ENCODE data around the gene KRTAP4-5.
A peak's percentile ranks its signal among the peaks of the same experiment; 100 is the strongest.
"Not testable (repeated sequence)": the region's sequence is repeated elsewhere in the genome, so short reads cannot be mapped to it uniquely, and the experiment has no call there.

Gene KRTAP4-5

GRCh38 chr17:41171886-41172285, 22.3 kb upstream of the KRTAP4-5 start:
- DNase-seq (ENCODE audit: insufficient read length) (no peak), FAIRE-seq (no peak)
- TF ChIP-seq POLR2A (IDR thresholded peaks at IDR 0.05; ENCODE audit: low read depth, low read length) (no peak), TAF1 (IDR thresholded peaks at IDR 0.05; ENCODE audit: borderline replicate concordance, low read depth, low read length) (no peak), POLR2AphosphoS5 (IDR thresholded peaks at IDR 0.05; ENCODE audit: low read depth, low read length) (no peak)

- DNase-seq (ENCODE audit: insufficient read length) (no peak), FAIRE-seq (no peak)
Observed at GRCh38 chr17:41168121-41168520, 18.5 kb upstream of the KRTAP4-5 start, which contains the start of gene KRTAP4-3. KRTAP4-3 (minus strand) TSS chr17:41168221; CDS start chr17:41168172, 49 bp downstream.

DNA sequence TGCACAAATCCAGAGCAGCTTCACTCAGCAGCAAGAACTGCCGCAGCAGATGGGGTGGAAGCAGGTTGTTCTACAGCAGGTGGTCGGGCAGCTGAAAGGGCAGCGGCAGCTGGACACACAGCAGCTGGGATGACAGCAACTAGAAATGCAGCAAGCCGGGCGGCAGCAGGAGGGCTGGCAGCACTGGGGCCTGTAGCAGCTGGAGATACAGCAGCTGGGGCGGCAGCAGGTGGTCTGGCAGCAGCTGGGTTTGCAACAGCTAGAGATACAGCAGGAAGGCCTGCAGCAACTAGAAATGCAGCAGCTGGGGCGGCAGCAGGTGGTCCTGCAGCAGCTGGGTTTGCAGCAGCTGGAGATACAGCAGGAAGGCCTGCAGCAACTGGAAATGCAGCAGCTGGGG, 17.9 kb upstream of the KRTAP4-5 start:
- DNase-seq (ENCODE audit: insufficient read length) (no peak), FAIRE-seq (no peak)

More at GRCh38 chr17:41168121-41168520, 18.5 kb upstream of the KRTAP4-5 start, which contains the start of gene KRTAP4-3:
- TF ChIP-seq POLR2A (IDR thresholded peaks at IDR 0.05; ENCODE audit: low read depth, low read length), result no peak
- TF ChIP-seq POLR2AphosphoS5 (IDR thresholded peaks at IDR 0.05; ENCODE audit: low read depth, low read length), result no peak
- no peak for TF ChIP-seq TAF1 (IDR thresholded peaks at IDR 0.05; ENCODE audit: borderline replicate concordance, low read depth, low read length)

GRCh38 chr17:41163828-41164227, 14.2 kb upstream of the KRTAP4-5 start:
- TF ChIP-seq POLR2AphosphoS5 (IDR thresholded peaks at IDR 0.05; ENCODE audit: low read depth, low read length) (no peak), TAF1 (IDR thresholded peaks at IDR 0.05; ENCODE audit: borderline replicate concordance, low read depth, low read length) (no peak), POLR2A (IDR thresholded peaks at IDR 0.05; ENCODE audit: low read depth, low read length) (no peak)
- FAIRE-seq, result no peak
- no peak for DNase-seq (ENCODE audit: insufficient read length)

More for the DNA sequence above, 17.9 kb upstream of the KRTAP4-5 start:
- no peak for TF ChIP-seq POLR2A (IDR thresholded peaks at IDR 0.05; ENCODE audit: low read depth, low read length)
- no peak for TF ChIP-seq POLR2AphosphoS5 (IDR thresholded peaks at IDR 0.05; ENCODE audit: low read depth, low read length)
- TF ChIP-seq TAF1 (IDR thresholded peaks at IDR 0.05; ENCODE audit: borderline replicate concordance, low read depth, low read length), result no peak

DNA sequence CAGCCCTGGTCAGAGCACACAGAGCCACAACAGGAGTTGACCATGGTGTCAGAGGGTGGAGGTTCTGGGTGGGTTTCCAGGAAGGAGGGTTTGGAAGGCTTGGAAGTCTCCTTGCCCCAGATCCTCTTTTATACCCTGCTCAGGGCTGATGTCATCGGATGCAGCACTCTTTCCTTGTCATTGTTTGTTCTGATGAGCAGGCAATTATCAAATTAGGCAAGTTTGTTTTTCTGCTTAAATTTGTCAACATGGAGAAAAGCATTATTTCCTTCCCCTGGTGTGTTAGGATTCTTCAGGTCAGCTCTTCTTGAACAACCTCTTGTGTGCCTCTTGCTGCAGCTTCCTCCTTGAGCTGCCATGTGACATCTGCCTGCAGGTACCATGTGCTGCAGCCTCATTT, 11.0 kb upstream of the KRTAP4-5 start, which contains the start of gene KRTAP4-4:
KRTAP4-4 (minus strand) TSS at position 101 of the 400 bp plus-strand sequence; CDS start at position 44, 57 bp downstream.
- FAIRE-seq (no peak), DNase-seq (ENCODE audit: insufficient read length) (no peak)
- no peak for TF ChIP-seq POLR2A (IDR thresholded peaks at IDR 0.05; ENCODE audit: low read depth, low read length)
- no peak for TF ChIP-seq TAF1 (IDR thresholded peaks at IDR 0.05; ENCODE audit: borderline replicate concordance, low read depth, low read length)
- TF ChIP-seq POLR2AphosphoS5 (IDR thresholded peaks at IDR 0.05; ENCODE audit: low read depth, low read length), result no peak

DNA sequence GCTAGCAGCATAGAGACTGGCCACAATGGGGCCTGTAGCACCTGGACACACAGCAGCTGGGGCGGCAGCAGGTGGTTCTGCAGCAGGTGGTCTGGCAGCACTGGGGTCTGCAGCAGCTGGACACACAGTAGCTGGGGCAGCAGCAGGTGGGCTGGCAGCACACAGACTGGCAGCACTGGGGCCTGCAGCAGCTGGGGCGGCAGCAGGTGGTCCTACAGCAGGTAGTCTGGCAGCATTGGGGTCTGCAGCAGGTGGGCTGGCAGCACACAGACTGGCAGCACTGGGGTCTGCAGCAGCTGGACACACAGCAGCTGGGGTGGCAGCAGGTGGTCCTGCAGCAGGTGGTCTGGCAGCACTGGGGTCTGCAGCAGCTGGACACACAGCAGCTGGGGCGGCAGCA, 10.6 kb upstream of the KRTAP4-5 start:
- not testable (repeated sequence) for FAIRE-seq; DNase-seq (ENCODE audit: insufficient read length)

DNA sequence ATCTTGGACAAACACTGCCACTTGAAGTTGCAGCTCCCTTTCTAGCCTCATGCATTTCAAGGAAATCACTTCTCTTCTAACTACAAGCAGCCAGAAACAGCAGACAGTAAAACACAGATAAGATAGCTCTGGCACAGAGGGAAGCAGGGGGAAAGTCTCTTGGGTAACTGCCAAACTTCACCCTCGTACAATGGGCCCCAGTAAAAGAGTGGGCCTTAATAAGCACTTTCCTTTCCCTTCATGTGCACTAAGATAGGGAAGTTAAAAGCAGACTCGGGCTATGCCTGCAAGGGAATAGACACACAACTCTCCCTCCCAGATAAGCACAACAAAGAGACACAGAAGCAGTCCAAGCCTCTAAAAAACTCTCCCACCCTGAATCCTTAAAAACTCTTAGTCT, 4.2 kb upstream of the KRTAP4-5 start:
- DNase-seq (ENCODE audit: insufficient read length) (no peak), FAIRE-seq (no peak)
- no peak for TF ChIP-seq TAF1 (IDR thresholded peaks at IDR 0.05; ENCODE audit: borderline replicate concordance, low read depth, low read length)
- no peak for TF ChIP-seq POLR2AphosphoS5 (IDR thresholded peaks at IDR 0.05; ENCODE audit: low read depth, low read length)
- TF ChIP-seq POLR2A (IDR thresholded peaks at IDR 0.05; ENCODE audit: low read depth, low read length), result no peak

- TF ChIP-seq TAF1 (IDR thresholded peaks at IDR 0.05; ENCODE audit: borderline replicate concordance, low read depth, low read length) (no peak), POLR2A (IDR thresholded peaks at IDR 0.05; ENCODE audit: low read depth, low read length) (no peak), POLR2AphosphoS5 (IDR thresholded peaks at IDR 0.05; ENCODE audit: low read depth, low read length) (no peak)
- no peak for DNase-seq (ENCODE audit: insufficient read length)
- FAIRE-seq, result no peak
Observed at GRCh38 chr17:41151525-41151924, 1.9 kb upstream of the KRTAP4-5 start.

DNA sequence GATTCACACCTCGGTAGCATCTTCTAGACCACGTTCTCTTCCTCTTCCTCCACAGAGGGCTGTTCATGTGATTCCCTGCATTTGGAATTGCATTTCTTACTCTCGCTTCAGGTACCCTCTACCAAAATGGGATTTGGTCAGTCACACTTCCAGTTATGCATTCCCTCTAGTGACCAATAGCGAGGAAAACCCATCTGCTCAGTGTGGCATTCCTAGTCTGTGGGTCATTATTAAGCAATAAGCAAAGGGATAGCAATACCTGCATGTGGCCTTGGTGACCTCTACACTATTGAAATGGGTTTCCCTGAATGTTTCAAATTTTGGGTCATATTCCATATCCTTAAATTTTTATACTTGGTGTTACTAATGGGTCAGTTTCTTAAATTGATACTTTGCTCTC, 401 bp upstream of the KRTAP4-5 start:
- TF ChIP-seq TAF1 (IDR thresholded peaks at IDR 0.05; ENCODE audit: borderline replicate concordance, low read depth, low read length) (no peak), POLR2AphosphoS5 (IDR thresholded peaks at IDR 0.05; ENCODE audit: low read depth, low read length) (no peak), POLR2A (IDR thresholded peaks at IDR 0.05; ENCODE audit: low read depth, low read length) (no peak)
- FAIRE-seq, result no peak
- DNase-seq (ENCODE audit: insufficient read length), result no peak

DNA sequence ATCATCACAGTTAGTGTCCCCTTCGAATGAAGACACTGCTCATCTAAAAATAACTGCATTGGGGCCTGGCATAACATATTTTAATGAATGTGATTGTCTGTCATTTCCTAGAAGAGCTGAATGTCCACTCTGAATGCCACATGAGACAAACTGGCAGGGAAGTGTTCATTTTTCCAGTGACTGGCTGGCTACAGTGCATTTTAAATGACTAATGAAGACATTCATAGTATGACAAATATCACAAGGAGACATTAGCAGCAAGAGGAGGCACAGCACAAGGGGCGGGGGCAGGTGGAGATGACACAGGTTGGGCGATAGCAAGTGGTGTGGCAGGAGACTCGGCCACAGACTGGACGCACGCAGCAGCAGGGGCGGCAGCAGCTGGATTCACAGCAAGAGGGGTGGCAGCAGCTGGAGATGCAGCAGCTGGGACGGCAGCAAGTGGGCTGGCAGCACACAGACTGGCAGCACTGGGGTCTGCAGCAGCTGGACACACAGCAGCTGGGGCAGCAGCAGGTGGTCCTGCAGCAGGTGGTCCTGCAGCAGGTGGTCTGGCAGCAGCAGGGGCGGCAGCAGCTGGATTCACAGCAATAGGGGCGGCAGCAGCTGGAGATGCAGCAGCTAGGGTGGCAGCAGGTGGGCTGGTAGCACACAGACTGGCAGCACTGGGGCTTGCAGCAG, 514 bp downstream of the KRTAP4-5 start:
- FAIRE-seq, result peak; percentile 65
- not testable (repeated sequence) for DNase-seq (ENCODE audit: insufficient read length)

DNA sequence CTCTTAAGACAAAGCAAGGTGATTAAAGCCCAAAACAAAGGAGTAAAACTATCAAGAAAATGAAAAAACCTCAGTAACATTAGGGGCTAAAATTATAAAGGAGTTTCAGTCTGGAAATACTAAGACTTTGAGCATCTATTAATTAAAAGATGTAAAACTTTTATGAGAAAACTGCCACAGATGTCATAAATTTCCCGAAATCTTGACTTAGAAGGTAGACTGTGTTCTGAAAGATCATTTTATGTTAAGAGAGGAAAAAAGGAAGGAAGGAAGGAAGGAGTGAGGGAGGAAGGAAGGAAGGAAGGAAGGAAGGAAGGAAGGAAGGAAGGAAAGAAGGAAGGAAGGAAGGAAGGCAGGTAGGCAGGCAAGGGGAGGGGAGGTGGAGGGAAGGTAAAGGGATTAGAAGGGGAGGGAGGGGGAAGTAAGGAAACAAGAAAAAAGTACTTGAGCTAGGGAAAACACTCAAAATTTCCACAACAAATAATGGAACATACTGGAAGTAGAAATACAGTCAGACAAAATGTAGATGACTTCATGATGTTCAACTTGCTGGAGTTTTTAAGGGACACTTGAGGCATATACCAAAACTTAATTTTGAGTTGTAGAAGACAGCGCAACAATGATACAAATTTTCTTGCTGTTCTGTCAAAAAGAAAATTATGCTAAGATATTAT, 2.0 kb downstream of the KRTAP4-5 start:
- no peak for DNase-seq (ENCODE audit: insufficient read length)

GRCh38 chr17:41145261-41145660, 4.4 kb downstream of the KRTAP4-5 start:
- TF ChIP-seq TAF1 (IDR thresholded peaks at IDR 0.05; ENCODE audit: borderline replicate concordance, low read depth, low read length) (no peak), POLR2AphosphoS5 (IDR thresholded peaks at IDR 0.05; ENCODE audit: low read depth, low read length) (no peak), POLR2A (IDR thresholded peaks at IDR 0.05; ENCODE audit: low read depth, low read length) (no peak)
- FAIRE-seq (no peak), DNase-seq (ENCODE audit: insufficient read length) (no peak)

More for the DNA sequence above, 2.0 kb downstream of the KRTAP4-5 start:
- TF ChIP-seq TAF1 (IDR thresholded peaks at IDR 0.05; ENCODE audit: borderline replicate concordance, low read depth, low read length) (no peak), POLR2A (IDR thresholded peaks at IDR 0.05; ENCODE audit: low read depth, low read length) (no peak), POLR2AphosphoS5 (IDR thresholded peaks at IDR 0.05; ENCODE audit: low read depth, low read length) (no peak)
- FAIRE-seq, result no peak
